DMS53 (cell line): ENCODE data around the gene CTBP2.
"Not testable (repeated sequence)": the region's sequence is repeated elsewhere in the genome, so short reads cannot be mapped to it uniquely, and the experiment has no call there.

Experiments
- DNase-seq: peaks from one replicate; lab custom pipeline; 2025; lab: John Stamatoyannopoulos, UW

CTBP2 gene

DNA sequence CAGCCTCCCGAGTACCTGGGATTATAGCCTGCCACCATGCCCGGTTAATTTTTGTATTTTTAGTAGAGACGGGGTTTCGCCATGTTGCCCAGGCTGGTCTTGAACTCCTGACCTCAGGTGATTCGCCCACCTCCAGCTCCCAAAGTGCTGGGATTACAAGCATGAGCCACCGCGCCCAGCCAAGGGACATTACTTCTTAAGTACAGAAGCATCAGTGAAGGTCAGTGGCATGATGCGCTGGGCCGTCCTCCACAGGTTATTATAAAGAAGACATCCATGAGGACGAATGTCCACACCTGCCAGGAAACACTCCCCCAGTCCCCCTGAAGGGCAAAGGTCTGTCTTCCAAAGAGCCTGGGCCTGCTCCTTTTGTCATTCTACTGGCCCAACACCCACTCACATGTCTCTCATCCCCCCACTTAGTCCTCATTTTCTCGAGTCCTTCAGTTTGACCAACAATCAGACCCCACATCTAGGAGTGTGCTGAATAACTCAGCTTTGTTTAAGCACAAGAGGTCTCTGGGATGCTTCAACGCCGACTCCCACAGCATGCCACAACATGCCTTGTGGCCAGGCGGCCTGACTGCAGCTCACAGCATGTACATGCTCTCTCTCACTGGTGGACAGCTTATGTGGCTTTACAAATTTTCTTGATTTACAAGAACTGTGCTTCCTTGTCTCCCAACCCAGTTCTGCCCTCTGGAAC lies 73.0 kb downstream of the CTBP2 start:
- no peak for DNase-seq

- no peak for DNase-seq
These were observed 73.7 kb downstream of the CTBP2 start for GRCh38 chr10:125086691-125087090.

GRCh38 chr10:125085258-125086054 lies 74.9 kb downstream of the CTBP2 start:
- DNase-seq: no peak

DNA sequence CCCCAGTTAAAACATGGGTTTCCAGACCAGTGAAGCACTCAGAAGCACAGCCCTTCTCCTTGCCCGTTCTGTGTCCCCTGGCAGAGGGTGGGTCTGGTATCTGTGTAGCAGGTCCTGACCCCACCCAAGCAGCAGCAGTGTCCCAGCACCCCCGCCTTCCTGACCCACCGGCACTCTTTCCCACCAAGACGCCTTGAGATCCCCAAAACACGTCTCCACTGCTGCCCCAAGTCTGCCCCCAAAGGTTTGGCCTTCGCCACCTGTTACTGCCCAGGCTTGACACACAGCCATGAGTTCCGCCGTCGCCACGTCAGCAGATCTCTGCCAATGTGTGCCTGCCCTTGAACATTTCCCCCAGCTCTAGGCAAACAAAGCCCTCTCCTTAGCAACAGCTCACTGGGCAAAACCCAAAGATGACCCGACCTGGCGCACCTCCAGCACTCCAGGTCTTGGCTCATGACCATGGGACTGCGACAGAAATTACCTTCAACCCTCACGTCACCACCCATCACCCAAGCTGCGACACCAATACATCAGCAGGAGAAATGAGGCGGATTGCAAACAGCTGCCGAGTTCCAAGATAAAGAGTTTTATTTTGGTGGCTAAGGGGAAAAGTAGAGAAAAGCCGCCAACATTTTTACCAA lies 75.6 kb downstream of the CTBP2 start:
- no peak for DNase-seq

- no peak for DNase-seq
These were observed 76.2 kb downstream of the CTBP2 start for GRCh38 chr10:125084191-125084613.

GRCh38 chr10:125083576-125083920 lies 76.8 kb downstream of the CTBP2 start:
- peak; percentile 13 for DNase-seq

DNA sequence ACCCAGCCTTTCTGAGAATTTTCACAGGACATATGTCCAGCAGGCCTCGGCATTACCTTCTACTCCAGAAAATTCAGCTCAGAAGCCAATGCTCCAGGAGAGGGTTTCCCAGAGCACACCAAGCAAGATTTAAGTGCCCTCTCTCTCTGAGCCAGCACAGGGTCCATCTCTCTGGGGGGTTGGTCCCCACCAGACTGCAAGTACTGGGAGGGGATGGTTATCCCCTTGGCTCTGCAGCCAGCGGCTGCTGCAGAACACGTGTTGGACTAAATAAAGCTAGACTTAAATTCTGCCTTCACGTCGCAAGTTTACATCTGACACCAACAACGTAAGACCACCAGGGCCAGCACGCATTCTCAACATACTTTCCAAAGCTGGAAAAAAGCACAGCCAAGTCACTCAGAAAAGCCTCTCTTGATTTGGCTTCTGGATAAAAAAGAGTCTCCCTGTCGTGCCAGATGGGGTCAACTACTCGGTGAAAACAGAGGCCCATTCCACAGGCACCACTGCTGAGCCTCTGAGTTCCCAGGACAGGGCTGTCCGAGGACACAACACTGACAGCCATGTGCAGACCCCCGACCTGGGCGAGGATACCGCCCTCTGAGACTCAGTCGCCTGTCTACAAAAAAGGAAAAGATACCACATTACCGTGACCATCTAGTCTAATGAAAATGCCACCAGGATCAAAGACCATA lies 77.3 kb downstream of the CTBP2 start:
- no peak for DNase-seq

DNA sequence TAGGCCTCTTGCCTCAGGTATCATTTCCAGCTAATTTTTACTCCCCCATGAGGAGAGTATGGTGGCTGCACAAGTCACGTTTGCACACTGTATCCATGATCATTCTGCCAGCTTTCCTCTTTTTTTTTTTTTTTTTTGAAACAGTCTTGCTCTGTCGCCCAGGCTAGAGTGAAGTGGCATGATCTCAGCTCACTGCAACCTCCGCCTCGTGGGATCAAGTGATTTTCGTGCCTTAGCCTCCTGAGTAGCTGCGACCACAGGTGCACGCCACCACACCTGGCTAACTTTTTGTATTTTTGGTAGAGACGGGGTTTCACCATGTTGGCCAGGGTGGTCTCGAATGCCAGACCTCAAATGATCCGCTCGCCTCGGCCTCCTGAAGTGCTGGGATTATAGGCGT lies 77.9 kb downstream of the CTBP2 start:
- DNase-seq: not testable (repeated sequence)

DNA sequence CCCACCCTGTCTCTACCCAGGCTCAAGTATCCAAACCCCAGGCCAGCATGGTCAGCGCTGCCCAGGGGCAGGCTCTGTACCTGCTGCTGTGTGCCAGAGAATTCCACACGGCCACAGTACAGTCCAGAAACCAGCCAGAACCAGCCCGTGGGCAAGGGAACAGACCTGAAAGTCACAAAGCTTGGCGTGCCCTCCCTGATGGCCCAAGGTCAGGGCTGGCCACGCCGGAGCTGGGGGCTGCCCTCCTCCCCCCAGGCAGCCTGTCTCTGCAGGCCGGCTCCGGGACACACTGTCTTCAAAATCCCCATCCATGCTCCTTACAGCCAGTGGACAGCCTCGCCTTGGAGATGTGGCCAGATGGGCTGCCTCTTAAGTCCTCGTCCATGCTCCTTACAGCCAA lies 78.4 kb downstream of the CTBP2 start:
- no peak for DNase-seq

GRCh38 chr10:125080984-125081383 lies 79.4 kb downstream of the CTBP2 start:
- no peak for DNase-seq

DNA sequence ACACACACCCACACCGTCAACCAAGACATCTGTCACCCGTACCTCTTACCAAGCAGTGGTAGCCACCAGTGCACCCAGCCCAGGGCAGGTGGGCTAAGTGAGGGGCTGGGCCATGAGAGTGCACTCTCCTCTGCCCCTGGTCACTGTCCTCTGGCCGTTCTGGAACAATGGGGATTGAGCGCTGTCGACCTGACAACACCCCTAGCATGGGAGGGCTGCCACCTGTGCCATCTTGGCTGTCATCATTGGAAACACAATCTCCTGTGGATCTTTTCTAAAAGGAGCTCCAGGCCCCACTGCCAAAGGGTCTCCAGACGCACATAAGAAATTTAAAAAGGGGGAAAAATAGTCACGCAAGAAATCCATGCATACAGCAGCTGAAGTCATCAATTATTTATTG lies 80.1 kb downstream of the CTBP2 start:
- no peak for DNase-seq

DNA sequence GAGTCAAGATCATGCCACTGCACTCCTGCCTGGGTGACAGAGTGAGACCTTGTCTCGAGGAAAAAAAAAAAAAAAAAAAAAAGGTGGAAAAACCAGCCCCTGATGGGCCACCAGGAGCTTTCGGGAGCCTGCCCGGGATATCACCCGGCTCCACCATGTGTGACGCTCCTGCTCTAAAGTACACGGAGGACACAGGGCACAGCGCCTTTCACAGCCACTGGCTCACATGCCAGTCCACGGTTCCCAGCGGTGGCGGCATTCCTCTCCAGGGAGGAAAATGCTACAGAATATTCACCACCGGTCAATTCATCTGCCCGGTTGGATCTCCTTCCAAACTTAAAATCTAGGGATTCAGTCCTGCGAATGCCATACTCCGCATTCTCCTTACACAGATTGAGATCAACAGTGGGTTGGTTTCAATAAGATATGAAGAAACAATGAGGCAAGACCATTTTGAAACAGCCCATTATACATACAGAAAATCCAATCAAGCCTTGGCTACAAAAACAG lies 81.2 kb downstream of the CTBP2 start:
- DNase-seq: no peak

DNA sequence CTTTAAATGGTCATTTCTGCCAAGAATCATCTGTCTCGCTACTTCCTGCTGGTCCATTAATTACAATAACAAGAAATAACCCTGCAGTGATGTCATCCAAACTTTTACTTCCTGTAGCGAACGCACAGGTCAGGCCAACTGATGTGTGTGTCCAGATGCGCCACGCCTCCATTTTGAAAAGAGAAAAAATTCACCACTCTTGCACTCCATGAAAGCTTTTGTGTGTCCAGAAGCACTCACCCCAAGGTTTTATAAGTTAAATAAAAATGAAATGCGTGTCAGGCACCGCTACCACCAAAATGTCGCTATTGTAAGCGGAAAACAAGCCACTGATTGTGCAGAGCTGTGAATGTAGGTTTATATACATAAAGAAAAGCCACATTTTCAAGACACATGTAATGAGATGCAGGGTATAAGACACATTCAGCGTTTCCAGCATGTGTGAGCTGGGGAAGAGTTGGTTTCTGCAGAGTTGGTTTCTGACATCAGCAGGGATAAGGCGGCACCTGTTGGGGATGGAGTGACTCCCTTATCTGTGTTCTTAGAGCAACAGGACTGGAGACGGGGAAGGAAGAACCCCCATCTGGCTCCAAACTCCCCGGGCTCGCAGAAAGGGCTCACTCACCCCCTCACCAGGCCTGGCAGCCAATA lies 83.3 kb downstream of the CTBP2 start:
- no peak for DNase-seq

DNA sequence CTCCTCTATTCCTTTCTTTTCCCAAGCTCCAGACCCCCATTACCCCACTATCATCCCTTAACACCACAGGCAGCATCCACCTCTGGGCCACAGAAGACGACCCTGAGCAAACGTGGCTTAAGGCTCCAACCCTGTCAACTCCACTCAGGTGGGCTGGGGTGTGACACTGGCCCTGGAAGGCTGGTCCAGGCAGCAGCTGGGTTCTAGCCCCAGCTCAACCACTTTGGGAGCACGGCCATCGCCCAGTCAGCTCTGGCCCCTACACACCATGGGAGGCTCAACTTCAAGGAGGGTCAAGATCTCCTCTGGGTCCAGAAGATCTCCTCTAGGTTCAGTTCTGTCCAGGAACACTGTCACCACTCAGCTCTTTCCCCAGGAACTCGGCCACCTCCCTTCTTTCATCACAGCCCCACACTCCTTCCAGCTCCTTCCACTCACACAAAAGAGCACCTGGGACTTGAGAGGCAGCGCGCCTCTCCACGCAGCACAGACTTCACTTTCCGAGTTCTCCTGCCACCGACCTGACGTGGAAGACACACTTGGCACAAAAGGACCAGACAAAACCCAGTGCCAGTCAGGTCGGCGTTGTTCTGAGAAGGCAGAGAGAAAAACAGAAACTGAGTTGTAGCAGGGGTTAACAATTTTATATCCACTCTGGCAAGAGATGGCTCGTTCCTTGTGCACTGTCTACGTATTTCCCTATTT lies 84.1 kb downstream of the CTBP2 start:
- no peak for DNase-seq

DNA sequence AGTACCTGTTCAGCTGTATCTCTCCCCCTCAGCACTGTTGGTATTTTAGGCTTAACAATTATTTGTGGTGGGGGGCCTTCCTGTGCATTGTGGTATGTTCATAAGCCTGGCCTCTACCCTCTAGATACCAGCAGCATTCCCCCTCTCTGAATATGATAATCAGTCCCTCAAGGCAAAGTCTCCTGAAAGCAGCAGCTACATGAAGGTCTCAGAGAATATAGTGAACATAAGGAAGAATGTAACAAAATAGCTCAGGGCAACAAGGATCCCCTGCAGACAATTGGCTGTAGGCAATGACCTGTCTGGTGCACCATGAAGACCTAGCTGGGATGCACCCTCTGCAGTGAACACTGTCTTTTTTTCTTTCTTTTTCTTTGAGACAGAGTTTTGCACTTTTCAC lies 86.4 kb downstream of the CTBP2 start:
- DNase-seq: no peak

DNA sequence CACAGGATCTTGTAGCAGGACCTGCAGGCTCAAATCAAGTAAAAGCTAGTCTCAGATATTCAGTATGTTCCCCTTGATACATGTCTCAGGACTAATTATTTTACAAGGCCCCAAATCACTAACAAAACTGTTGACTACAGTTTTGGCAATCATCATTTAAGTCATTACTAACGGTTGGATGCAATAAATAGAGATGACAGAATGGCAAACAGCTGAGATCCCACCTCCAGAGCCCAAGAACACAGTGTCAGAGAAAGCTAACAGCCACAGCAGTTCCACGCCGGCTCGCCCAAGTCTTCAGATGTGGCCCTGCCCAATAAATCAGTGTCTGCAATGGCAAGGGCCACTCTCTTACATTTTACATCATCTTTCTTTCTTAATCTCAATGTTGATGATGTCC lies 87.6 kb downstream of the CTBP2 start:
- DNase-seq: no peak

DNA sequence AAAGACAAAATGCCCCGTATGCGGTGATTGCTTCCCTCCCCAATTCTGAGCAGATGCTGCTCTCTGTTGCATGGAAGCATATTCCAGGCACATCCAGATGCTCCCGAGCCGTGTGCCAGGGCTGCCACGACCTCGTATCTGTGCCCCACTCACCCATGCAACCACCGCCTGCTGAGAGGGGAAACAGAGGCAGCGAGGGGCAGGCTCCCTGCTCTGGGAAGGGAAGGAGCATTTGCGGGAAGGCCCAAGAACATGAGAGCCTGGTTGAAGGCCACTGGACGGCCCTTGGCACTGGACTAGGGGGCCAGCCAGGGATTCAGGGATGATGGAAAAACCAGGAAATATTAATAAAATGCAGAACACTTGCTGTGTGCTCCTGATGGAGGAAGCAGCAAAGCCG lies 89.4 kb downstream of the CTBP2 start:
- DNase-seq: no peak

DNA sequence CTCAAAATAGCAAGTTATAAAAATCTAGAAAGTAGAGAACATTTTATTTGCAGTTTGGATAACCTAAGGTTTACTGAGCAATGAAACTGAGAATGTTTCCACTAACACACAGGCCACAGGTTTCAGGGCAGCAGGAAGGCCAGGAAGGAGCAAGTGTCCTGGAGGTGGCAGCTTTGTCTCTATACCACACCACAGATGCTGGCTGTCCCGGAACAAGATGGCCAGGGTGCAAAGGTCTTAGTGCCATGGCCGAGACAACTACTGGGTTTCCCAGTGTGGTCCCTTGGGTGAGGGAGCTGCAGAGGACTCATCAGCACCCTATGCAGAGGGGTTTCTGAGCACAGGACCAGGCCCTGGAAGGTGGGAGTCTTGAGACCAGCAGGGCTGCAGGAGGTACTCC lies 92.0 kb downstream of the CTBP2 start:
- DNase-seq: no peak

- DNase-seq: no peak
These were observed 92.6 kb downstream of the CTBP2 start for GRCh38 chr10:125067764-125068163.

DNA sequence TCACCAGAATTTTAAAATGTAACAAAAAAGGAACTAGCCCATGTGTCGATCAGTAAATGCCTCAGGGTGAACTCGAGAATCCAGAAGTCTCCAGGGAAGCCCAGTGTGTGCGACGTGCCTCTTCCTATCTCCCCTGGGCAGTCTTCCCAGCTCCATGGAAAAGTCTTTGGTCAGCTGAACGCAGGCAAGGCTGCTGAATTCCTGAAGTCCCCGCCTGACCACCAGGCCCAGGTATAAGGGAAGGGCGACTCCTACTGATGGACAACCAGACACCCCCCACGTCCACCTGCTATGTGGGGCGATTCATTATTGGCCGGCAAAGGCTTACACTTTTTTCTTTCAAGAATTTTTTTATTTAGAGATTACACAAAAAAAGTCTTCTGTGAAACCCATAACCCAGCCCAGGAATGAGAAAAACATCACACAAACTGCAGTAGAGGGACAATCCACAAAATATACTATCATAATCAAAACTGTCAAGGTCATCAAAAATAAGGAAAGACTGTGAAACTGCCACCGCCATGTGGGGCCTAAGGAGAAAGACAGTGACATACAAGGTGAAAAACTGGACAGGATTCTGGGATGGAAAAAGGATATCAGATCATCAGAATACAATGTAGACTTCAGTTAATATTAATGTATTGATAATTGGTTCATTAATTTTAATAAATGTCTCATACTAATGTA lies 93.5 kb downstream of the CTBP2 start:
- no peak for DNase-seq
